HCT116 (cell line): ENCODE measurements around the gene HEPACAM2.

ENCODE experiments used
- ATF3 ChIP-seq: IDR thresholded peaks from 2 replicates; pipeline ENCODE4 v1.6.1; 2012
- CTCF ChIP-seq, 3 experiments: fragments of 200-600 bp in 1 of 3; sonication (generic) in 1 of 3; IDR thresholded peaks in 2 of 3; conservative IDR thresholded peaks in 1 of 3; 2 replicates each; pipeline ENCODE4 v1.5.1; 2012 to 2017; ENCODE audit warnings: low read depth in 2 of 3, low read length in 2 of 3, antibody characterized with exemption in 1 of 3, borderline replicate concordance in 1 of 3, control low read depth in 1 of 3, mild to moderate bottlenecking in 1 of 3, mixed read lengths in 1 of 3, mixed run types in 1 of 3, moderate library complexity in 1 of 3; ENCODE audit not compliant: insufficient read depth in 1 of 3
- EGR1 ChIP-seq: IDR thresholded peaks from 2 replicates; pipeline ENCODE4 v1.6.1; 2012; ENCODE audit warnings: low read depth
- EZH2 ChIP-seq: fragments of 200-600 bp; sonication (generic); IDR thresholded peaks from 2 replicates; pipeline ENCODE4 v1.6.1; 2017; ENCODE audit warnings: antibody characterized with exemption, mixed run types
- MAX ChIP-seq: IDR thresholded peaks from 2 replicates; pipeline ENCODE4 v1.6.1; 2012
- POLR2AphosphoS5 ChIP-seq: IDR thresholded peaks from 2 replicates; pipeline ENCODE4 v1.6.1; 2011; ENCODE audit warnings: mild to moderate bottlenecking, low read depth, low read length, moderate library complexity
- YY1 ChIP-seq: IDR thresholded peaks from 2 replicates; pipeline ENCODE4 v1.6.1; 2011; ENCODE audit warnings: low read length, low read depth, moderate library complexity, mild to moderate bottlenecking; ENCODE audit not compliant: insufficient replicate concordance; ENCODE audit errors: extremely low read depth
- ZFX ChIP-seq: fragments of 450-650 bp; IDR thresholded peaks from 2 replicates; pipeline ENCODE4 v1.6.1; 2017

- TF ChIP-seq CTCF (IDR thresholded peaks at IDR 0.05 in 2 of 3, conservative IDR thresholded peaks at IDR 0.05 in 1 of 3; ENCODE audit: borderline replicate concordance in 1 of 3, insufficient read depth in 1 of 3, low read depth in 2 of 3, low read length in 2 of 3), result no peak
- no peak for TF ChIP-seq EZH2
- no peak for TF ChIP-seq ZFX
- no peak for TF ChIP-seq POLR2AphosphoS5
- TF ChIP-seq EGR1, result no peak
- TF ChIP-seq YY1, result no peak
- TF ChIP-seq ATF3, result no peak
- no peak for TF ChIP-seq MAX
Observed at GRCh38 chr7:93262535-93262934, 36.3 kb upstream of the HEPACAM2 start.
